Activated CD8-positive, alpha-beta T cell treated with anti-CD3 and anti-CD28 coated beads, Interleukin-2, amount 10 ng/mL, durations not matched to agents 7 days and 5 days (primary cell): Measurements from ENCODE around the gene CCNI2. TPM values are rescaled to one million over a fixed set of nuclear protein-coding genes. Genes with fewer than 3 reads are reported as not detected.

Source experiments
- ATAC-seq: fragments of 150-1000 bp; cut with Tn5 transposase; one replicate; pipeline ENCODE4 v1.10.0; 2021; ENCODE audit warnings: moderate library complexity
- CTCF ChIA-PET: fragments of 350-600 bp; sonication (Branson Sonifier 250); formaldehyde crosslinking; loops from one replicate; lab custom pipeline; 2021; ENCODE audit warnings: antibody characterized with exemption; lab: Charles Lee
- POLR2A ChIA-PET: fragments of 350-600 bp; sonication (Branson Sonifier 250); formaldehyde crosslinking; loops from one replicate; lab custom pipeline; 2021; ENCODE audit warnings: antibody characterized with exemption; lab: Charles Lee
- DNase-seq: peaks from one replicate; pipeline ENCODE4 v3.0.0-alpha.2; 2020
- H3K27ac Mint-ChIP-seq: one replicate; pipeline ENCODE4 v1.8.0; 2021; ENCODE audit warnings: mild to moderate bottlenecking, mixed read lengths
- H3K27me3 Mint-ChIP-seq: one replicate; pipeline ENCODE4 v1.8.0; 2021; ENCODE audit warnings: low read depth, mixed read lengths
- H3K36me3 Mint-ChIP-seq: one replicate; pipeline ENCODE4 v1.8.0; 2021; ENCODE audit warnings: low read depth, mixed read lengths
- H3K4me1 Mint-ChIP-seq: one replicate; pipeline ENCODE4 v1.8.0; 2021; ENCODE audit warnings: low read depth, mixed read lengths
- H3K4me3 Mint-ChIP-seq: one replicate; pipeline ENCODE4 v1.8.0; 2021; ENCODE audit warnings: mild to moderate bottlenecking, mixed read lengths
- H3K9me3 Mint-ChIP-seq: one replicate; pipeline ENCODE4 v1.8.0; 2022; ENCODE audit warnings: mixed read lengths; ENCODE audit not compliant: insufficient read depth
- total RNA-seq, 2 experiments: library from RNA; stranded (reverse); gene quantifications; one replicate each; pipeline ENCODE4 v1.2.3, GENCODE V29; 2021

Gene CCNI2
- total RNA-seq, 2 experiments from 2014 or later: 8.3 to 9.5 TPM

DNA sequence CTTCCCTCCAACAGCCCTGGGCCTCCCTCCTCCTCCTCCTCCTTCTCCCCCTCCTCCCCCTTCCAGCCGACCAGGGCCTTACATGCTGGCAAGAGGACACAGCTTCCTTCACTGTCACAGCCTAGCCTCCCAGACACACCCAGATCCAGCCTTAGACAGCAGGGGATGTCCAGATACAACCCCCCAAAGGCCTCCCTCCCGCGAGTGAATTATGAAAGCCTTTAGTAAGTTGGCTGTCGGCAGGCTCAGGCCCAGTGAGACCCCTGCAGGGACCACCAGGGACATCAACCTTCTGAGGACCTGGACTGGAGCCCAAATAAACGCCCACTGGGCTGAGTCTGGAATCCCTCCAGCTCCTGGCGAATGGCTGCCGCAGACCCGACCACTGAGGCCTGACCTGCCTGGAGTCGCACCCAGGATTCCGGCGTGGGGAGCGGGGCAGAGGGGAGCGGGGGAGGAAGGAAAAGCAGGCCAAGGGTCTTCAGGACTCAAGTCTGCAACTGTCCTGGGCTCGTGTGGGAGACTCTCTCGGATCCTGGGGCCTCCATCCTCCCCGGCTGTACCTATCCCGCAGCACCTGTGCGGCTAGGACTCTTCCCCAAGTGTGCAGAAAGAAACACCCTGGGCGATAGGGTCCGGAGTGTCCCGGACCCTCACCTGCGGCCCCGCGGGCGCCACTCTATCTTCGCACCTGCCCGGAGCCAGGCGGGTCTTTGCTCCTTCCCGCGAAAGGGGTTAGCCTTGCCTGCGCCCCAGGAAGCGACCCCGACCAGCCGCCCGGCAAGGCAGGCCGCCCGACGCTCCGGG lies 29.1 kb downstream of the CCNI2 start:
- CTCF ChIA-PET: interaction anchor here (0.8 to 2.8 kb wide), 4 partner anchors 9 to 42 kb away, joined by 3 to 9 read pairs (median 4); partner anchors contain the start of gene CCNI2

DNA sequence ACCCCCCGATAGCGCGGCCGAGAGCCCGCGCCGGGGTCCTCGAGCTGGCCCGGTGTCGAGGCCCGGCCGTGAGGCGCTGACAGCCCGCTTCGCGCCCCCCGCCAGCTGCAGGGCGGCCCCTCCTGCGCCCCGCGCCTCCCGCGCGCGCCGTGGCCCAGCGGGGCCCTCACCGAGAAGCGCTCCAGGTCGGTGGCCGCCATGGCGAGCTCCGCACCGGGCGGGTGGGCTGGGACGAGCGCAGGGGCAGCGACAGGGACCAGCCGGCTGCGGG lies 29.6 kb downstream of the CCNI2 start:
- peaks cover 39% of the 10 kb centered on the region for H3K4me1 Mint-ChIP-seq
- H3K27ac Mint-ChIP-seq: no peak overlapping the region
- ATAC-seq: no peak
- no peak overlapping the region for H3K4me3 Mint-ChIP-seq
- no peak for DNase-seq
- POLR2A ChIA-PET: interaction anchor here (1.5 to 1.8 kb wide), 2 partner anchors 29 to 39 kb away, joined by 3 to 5 read pairs; partner anchors contain the start of genes CCNI2 and KIF3A
- no peaks in the 10 kb centered on the region for H3K9me3 Mint-ChIP-seq
- H3K27me3 Mint-ChIP-seq: peaks cover 35% of the 10 kb centered on the region
- CTCF ChIA-PET: interaction anchor here (1.1 to 2.0 kb wide), 3 partner anchors 8 to 51 kb away, joined by 4 to 5 read pairs (median 5); no protein-coding TSS in a partner anchor
- H3K36me3 Mint-ChIP-seq: no peaks in the 10 kb centered on the region

More for the DNA sequence above, 29.1 kb downstream of the CCNI2 start:
- H3K9me3 Mint-ChIP-seq: no peaks in the 10 kb centered on the region
- H3K36me3 Mint-ChIP-seq: no peaks in the 10 kb centered on the region
- H3K27ac Mint-ChIP-seq: no peak overlapping the region
- H3K4me1 Mint-ChIP-seq: peaks cover 34% of the 10 kb centered on the region
- ATAC-seq (peak; percentile 28), DNase-seq (no peak)
- POLR2A ChIA-PET: interaction anchor here (0.7 to 1.8 kb wide), 2 partner anchors 29 to 89 kb away, joined by 3 to 5 read pairs; partner anchors contain the start of gene CCNI2
- peak overlapping the region; percentile 58 for H3K4me3 Mint-ChIP-seq
- H3K27me3 Mint-ChIP-seq: peaks cover 30% of the 10 kb centered on the region

DNA sequence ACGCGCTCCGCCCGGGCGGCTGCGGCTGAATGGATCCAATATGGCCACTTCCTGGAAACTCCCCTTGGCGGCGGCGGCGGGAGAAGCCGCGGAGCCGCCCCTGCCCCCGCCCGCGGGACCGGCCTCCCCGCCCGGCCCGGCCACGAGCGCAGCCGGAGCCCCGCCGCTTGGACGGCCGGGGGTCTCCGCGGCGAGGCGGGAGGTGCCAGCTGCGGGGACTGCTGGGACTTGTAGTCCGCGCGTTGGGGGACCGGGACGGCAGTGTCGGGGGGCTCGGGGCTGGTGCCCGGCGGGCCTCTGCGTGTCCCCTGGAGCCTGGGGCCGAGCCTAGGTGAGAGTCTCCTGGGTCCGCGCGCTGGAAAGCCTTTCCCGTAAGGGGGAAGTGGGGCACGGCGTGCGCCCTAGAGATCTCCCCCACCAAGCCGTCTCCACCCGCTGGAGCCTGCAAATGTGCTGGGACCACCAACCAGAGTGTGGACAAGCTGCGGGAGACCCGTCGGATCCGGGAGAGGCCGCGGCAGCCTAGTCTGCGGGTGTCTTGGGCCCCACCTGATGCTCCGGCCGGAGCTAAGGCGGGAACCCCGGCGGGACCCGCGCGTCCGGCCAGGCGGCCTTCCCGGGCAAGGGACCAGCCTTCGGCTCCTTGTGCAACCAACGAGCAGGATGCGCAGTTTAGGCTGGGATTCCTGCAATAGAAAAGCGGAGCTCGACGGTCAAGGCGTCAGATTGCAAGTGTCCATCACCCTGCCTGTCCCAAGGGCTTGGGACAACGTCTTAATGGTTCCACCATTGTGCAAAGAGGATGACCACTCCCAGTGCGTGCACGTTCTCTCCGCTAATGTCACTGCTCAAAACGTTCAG lies 30.2 kb downstream of the CCNI2 start, which contains the start of gene SEPTIN8:
Gene SEPTIN8, minus strand, starts transcription at position 31 of the 861 bp plus-strand sequence. CDS start 102 bp downstream, outside the sequence.
- ChIA-PET CTCF (interaction anchor here (1.1 to 1.4 kb wide), 3 partner anchors 43 to 62 kb away, joined by 4 to 5 read pairs (median 5); no protein-coding TSS in a partner anchor), POLR2A (interaction anchor here (1.5 to 1.8 kb wide), 2 partner anchors 30 to 40 kb away, joined by 3 to 5 read pairs; partner anchors contain the start of genes CCNI2 and KIF3A)
- Mint-ChIP-seq H3K9me3 (no peaks in the 10 kb centered on the region), H3K36me3 (no peaks in the 10 kb centered on the region), H3K4me3 (peak within 1 kb of the TSS; percentile 63), H3K27ac (peak within 1 kb of the TSS; percentile 64), H3K27me3 (peaks cover 41% of the 10 kb centered on the region), H3K4me1 (peaks cover 41% of the 10 kb centered on the region)
- DNase-seq: peak; percentile 48
- ATAC-seq: peak; percentile 70

DNA sequence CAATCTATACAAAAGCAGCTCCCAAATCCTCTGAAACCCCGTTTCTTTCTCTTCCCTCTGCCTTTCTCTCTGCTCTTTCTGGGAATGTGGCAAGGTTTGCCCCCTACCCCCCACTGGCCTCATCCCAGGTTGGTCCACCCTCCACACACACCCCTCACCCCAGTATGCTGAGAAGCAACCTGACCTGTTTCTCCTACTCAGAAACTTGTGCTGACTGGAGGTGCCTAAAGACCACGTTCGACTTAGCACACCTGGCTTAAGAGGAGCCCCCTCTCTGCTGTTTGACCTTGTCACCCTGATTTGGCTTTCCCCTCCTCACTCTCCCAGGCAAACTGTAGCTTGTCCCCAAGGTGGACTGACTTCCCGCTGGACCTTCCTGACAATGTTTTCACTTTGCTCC lies 30.9 kb downstream of the CCNI2 start:
- H3K27ac Mint-ChIP-seq: peak overlapping the region; percentile 64
- H3K4me3 Mint-ChIP-seq: peak overlapping the region; percentile 63
- no peaks in the 10 kb centered on the region for H3K36me3 Mint-ChIP-seq
- ChIA-PET CTCF (interaction anchor here (1.1 to 1.4 kb wide), 3 partner anchors 43 to 62 kb away, joined by 4 to 5 read pairs (median 5); no protein-coding TSS in a partner anchor), POLR2A (interaction anchor here (1.5 kb wide), 1 partner anchor 41 kb away, joined by 3 read pairs; the partner anchor contains the start of gene KIF3A)
- H3K27me3 Mint-ChIP-seq: peaks cover 43% of the 10 kb centered on the region
- H3K4me1 Mint-ChIP-seq: peaks cover 41% of the 10 kb centered on the region
- no peaks in the 10 kb centered on the region for H3K9me3 Mint-ChIP-seq
- ATAC-seq (no peak), DNase-seq (no peak)

DNA sequence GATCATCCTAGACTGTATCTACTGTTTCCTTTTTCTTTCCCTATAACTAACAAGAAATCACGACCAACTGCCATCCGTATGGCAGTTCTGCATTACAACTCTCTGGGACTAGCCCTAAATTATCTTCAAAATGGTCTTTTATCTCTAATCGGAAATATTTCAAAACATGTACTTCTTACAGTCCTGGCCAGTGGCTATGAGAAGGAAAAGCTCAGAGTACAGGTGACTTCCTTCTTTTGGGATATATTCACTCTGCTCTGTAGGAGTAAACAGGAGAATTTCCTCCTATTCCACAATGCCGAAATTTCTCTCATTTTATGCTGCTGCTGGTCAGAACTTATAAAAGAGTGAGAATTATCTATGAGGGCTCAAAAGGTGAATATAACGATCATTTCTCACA lies 31.6 kb downstream of the CCNI2 start:
- H3K9me3 Mint-ChIP-seq: no peaks in the 10 kb centered on the region
- POLR2A ChIA-PET: no interaction called here
- H3K27me3 Mint-ChIP-seq: peaks cover 44% of the 10 kb centered on the region
- no peak overlapping the region for H3K27ac Mint-ChIP-seq
- H3K4me3 Mint-ChIP-seq: no peak overlapping the region
- no peaks in the 10 kb centered on the region for H3K36me3 Mint-ChIP-seq
- CTCF ChIA-PET: interaction anchor here (1.2 to 1.3 kb wide), 2 partner anchors 13 to 63 kb away, joined by 3 to 4 read pairs; no protein-coding TSS in a partner anchor
- ATAC-seq (no peak), DNase-seq (no peak)
- H3K4me1 Mint-ChIP-seq: peaks cover 41% of the 10 kb centered on the region

DNA sequence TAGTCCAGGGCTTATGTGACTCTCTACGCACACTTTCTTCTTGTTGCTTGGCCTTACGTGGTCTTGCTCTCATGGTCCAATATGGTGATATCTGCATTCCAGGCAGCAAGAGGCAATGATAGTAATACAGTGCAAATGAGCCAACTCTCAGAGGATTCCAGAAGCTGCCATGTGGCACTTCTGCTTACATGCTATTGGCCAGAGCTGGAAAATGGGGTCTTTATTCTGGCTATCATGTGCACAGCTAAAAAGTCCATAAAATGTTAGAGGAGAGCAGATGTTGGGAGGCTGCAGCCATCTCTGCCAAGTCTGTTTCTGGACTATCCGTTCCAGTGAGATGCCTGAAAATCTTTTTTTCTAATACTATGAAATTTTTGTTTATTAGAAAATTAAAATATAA lies 32.7 kb downstream of the CCNI2 start:
- no peaks in the 10 kb centered on the region for H3K9me3 Mint-ChIP-seq

DNA sequence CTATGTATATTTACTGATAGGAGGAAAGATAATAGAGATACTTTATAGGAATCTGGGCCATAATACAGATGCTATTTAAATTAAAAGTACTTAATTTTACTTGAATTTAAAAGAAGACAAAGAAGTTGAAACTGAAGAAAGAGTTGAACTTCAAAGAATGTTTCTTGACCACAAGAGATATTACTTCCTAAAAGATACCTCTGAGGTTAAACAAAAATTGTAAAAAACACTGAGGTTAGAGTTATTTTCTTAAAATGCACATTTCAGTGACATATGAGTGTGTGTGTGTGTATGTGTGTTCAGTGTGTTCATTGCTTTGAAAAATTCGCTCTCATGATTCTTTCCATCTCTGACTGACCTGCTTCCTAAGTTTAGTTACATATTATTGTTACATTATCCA lies 33.4 kb downstream of the CCNI2 start:
- Mint-ChIP-seq H3K4me3 (no peak overlapping the region), H3K27me3 (peaks cover 40% of the 10 kb centered on the region), H3K9me3 (no peaks in the 10 kb centered on the region), H3K36me3 (no peaks in the 10 kb centered on the region), H3K4me1 (peaks cover 38% of the 10 kb centered on the region), H3K27ac (no peak overlapping the region)
- POLR2A ChIA-PET: no interaction called here
- DNase-seq (no peak), ATAC-seq (no peak)
- CTCF ChIA-PET: interaction anchor here (1.0 to 1.6 kb wide), 3 partner anchors 33 to 39 kb away, joined by 3 to 7 read pairs (median 5); partner anchors contain the start of gene CCNI2

More for the DNA sequence above, 32.7 kb downstream of the CCNI2 start:
- DNase-seq (no peak), ATAC-seq (no peak)
- Mint-ChIP-seq H3K27me3 (peaks cover 41% of the 10 kb centered on the region), H3K36me3 (no peaks in the 10 kb centered on the region), H3K4me1 (peaks cover 41% of the 10 kb centered on the region), H3K27ac (no peak overlapping the region), H3K4me3 (no peak overlapping the region)
- ChIA-PET POLR2A (no interaction called here), CTCF (interaction anchor here (1.2 kb wide), 1 partner anchor 12 kb away, joined by 3 read pairs; no protein-coding TSS in a partner anchor)

DNA sequence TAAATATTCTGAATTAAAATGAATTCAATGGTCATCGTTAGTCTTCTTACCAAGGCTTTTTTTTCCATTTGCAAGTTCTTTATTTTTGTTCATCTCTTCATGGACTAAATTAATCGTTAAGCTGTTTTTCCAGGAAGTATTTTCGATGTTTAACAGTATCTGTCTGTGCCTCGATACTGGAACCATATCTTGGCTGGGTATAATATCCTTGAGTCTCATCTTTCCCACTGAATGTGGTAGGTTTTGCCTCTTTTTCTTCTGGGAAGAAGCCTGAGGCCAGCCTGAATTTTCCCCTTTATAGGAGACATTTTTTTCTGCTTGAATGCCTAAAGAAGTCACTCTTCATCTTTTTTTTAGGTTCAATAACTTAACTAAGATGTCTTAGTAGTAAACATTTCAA lies 33.8 kb downstream of the CCNI2 start:
- no peaks in the 10 kb centered on the region for H3K36me3 Mint-ChIP-seq
- peaks cover 38% of the 10 kb centered on the region for H3K27me3 Mint-ChIP-seq
- POLR2A ChIA-PET: no interaction called here
- DNase-seq (no peak), ATAC-seq (no peak)
- CTCF ChIA-PET: interaction anchor here (1.0 to 1.8 kb wide), 4 partner anchors 33 to 394 kb away, joined by 3 to 7 read pairs (median 4); partner anchors contain the start of gene CCNI2
- peaks cover 37% of the 10 kb centered on the region for H3K4me1 Mint-ChIP-seq
- H3K4me3 Mint-ChIP-seq: no peak overlapping the region
- H3K9me3 Mint-ChIP-seq: no peaks in the 10 kb centered on the region
- H3K27ac Mint-ChIP-seq: no peak overlapping the region

DNA sequence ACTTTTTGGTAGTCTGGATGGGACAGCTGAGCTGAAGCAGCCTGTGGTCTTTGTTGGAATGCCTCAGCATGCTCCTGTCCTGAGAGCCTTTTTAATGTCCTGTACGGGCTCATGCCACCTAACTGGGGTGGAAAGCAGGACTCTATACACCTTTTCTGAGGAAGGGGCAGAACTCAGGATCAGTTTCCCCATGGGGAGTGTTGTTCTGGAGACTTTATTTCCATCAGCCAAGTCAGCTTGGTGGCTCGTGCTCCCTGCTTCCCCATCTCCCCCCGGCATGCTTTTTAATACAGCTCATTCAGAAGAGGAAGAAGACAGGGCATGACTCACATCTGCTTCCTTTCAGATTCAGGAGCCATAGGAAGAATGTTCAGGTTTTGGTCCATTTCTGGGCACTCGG lies 34.9 kb downstream of the CCNI2 start:
- no peaks in the 10 kb centered on the region for H3K36me3 Mint-ChIP-seq
- ChIA-PET POLR2A (no interaction called here), CTCF (interaction anchor here (0.9 to 1.8 kb wide), 3 partner anchors 35 to 395 kb away, joined by 3 to 5 read pairs (median 4); partner anchors contain the start of gene CCNI2)
- peaks cover 34% of the 10 kb centered on the region for H3K27me3 Mint-ChIP-seq
- no peak overlapping the region for H3K4me3 Mint-ChIP-seq
- H3K27ac Mint-ChIP-seq: no peak overlapping the region
- H3K9me3 Mint-ChIP-seq: no peaks in the 10 kb centered on the region
- ATAC-seq (no peak), DNase-seq (no peak)
- H3K4me1 Mint-ChIP-seq: peaks cover 35% of the 10 kb centered on the region

DNA sequence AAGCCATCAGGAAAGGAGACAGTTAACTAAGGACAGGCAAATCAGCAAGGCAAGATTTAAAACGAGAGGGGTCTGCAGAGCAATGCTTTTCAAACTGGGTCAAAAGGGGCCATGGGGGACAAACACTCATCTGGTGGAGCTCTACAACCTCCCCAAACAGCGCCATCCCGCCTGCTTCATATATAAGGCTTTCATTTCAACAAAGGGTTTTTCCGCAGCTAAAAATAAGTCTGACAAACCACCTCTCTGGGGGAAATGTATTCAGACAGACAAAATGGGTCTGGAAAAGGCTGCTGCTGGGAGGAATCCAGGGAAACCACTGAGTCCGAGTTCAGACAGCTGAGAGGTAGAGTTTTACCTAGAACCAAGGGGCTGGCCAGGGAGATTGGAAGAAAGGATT lies 38.1 kb downstream of the CCNI2 start:
- POLR2A ChIA-PET: no interaction called here
- ATAC-seq: no peak
- CTCF ChIA-PET: interaction anchor here (1.0 kb wide), 2 partner anchors 9 to 258 kb away, joined by 4 read pairs; no protein-coding TSS in a partner anchor
- Mint-ChIP-seq H3K4me3 (no peak overlapping the region), H3K9me3 (no peaks in the 10 kb centered on the region), H3K27me3 (peaks cover 26% of the 10 kb centered on the region), H3K36me3 (no peaks in the 10 kb centered on the region), H3K27ac (no peak overlapping the region), H3K4me1 (peaks cover 15% of the 10 kb centered on the region)
- DNase-seq: no peak

DNA sequence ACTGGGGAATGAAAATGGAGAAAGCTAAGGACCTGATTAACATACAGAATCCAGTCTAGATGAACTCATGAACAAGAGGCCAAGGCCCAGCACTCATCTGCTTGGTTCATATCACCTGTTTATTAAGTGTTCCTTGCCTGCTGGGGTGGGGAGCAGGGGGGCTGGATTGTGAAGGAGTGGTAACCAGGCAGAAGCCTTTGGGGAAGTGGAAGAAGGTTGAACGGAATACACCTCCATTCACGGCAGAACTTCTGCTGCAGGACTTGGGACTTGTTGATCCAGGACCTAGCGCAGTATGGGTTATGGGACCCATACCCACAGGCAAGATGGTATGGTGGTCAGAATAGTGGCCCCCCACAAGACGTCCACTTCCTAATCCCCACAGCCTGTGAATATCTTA lies 38.6 kb downstream of the CCNI2 start:
- Mint-ChIP-seq H3K4me1 (peaks cover 12% of the 10 kb centered on the region), H3K27me3 (peaks cover 26% of the 10 kb centered on the region), H3K9me3 (no peaks in the 10 kb centered on the region), H3K36me3 (no peaks in the 10 kb centered on the region), H3K4me3 (no peak overlapping the region), H3K27ac (no peak overlapping the region)
- no peak for DNase-seq
- no peak for ATAC-seq
- ChIA-PET POLR2A (no interaction called here), CTCF (interaction anchor here (1.0 kb wide), 2 partner anchors 10 to 259 kb away, joined by 4 read pairs; no protein-coding TSS in a partner anchor)
